Choroid plexus epithelial cell (primary cell): ENCODE data around the gene SEMA3F.
A peak's percentile ranks its signal among the peaks of the same experiment; 100 is the strongest.

Experiments used
- DNase-seq: peaks from one replicate; pipeline ENCODE4 v3.0.0-alpha.2; 2010; ENCODE audit warnings: low read depth
- H3K4me3 ChIP-seq: 2 replicates; pipeline ENCODE4 v1.5.1; 2011; ENCODE audit warnings: low read depth, mild to moderate bottlenecking, control low read depth, low read length, moderate library complexity
- CTCF ChIP-seq: conservative IDR thresholded peaks from 2 replicates; pipeline ENCODE4 v1.5.1; 2011; ENCODE audit warnings: low read depth, mild to moderate bottlenecking, control low read depth, inconsistent platforms, low read length, moderate library complexity

Gene SEMA3F

GRCh38 chr3:50230794-50231125 is 75.6 kb downstream of the SEMA3F start:
- TF ChIP-seq CTCF: no peak
- no peak for DNase-seq
- H3K4me3 ChIP-seq: no peak overlapping the region

GRCh38 chr3:50231581-50231980 is 76.5 kb downstream of the SEMA3F start:
- TF ChIP-seq CTCF: no peak
- no peak overlapping the region for H3K4me3 ChIP-seq
- no peak for DNase-seq

- DNase-seq: no peak
- no peak overlapping the region for H3K4me3 ChIP-seq
- TF ChIP-seq CTCF: no peak
Observed at GRCh38 chr3:50232303-50232702, 77.2 kb downstream of the SEMA3F start.

- no peak for DNase-seq
- no peak for TF ChIP-seq CTCF
- no peak overlapping the region for H3K4me3 ChIP-seq
Observed at GRCh38 chr3:50233176-50233575, 78.1 kb downstream of the SEMA3F start.

- DNase-seq: peak; percentile 98
- H3K4me3 ChIP-seq: peak within 1 kb of the TSS; percentile 83
- TF ChIP-seq CTCF: no peak
Observed at GRCh38 chr3:50235716-50236483, 80.8 kb downstream of the SEMA3F start, which contains the start of gene GNAI2. Gene GNAI2 (plus strand): TSS chr3:50236204. CDS start chr3:50236336, 132 bp downstream.

- peak overlapping the region; percentile 83 for H3K4me3 ChIP-seq
- no peak for TF ChIP-seq CTCF
- DNase-seq: no peak
Observed at GRCh38 chr3:50236484-50237132, 81.5 kb downstream of the SEMA3F start.

- DNase-seq: peak; percentile 46
- TF ChIP-seq CTCF: no peak
- peak overlapping the region; percentile 83 for H3K4me3 ChIP-seq
Observed at GRCh38 chr3:50237133-50237651, 82.1 kb downstream of the SEMA3F start.
